ENCODE measurements around the gene FBXW11. TPM values are rescaled to one million over a fixed set of nuclear protein-coding genes. Genes with fewer than 3 reads are reported as not detected.

Gene FBXW11
- total and polyA plus RNA-seq, 8 donors, result 47.6 to 56.9 (median 54.4) TPM

DNA sequence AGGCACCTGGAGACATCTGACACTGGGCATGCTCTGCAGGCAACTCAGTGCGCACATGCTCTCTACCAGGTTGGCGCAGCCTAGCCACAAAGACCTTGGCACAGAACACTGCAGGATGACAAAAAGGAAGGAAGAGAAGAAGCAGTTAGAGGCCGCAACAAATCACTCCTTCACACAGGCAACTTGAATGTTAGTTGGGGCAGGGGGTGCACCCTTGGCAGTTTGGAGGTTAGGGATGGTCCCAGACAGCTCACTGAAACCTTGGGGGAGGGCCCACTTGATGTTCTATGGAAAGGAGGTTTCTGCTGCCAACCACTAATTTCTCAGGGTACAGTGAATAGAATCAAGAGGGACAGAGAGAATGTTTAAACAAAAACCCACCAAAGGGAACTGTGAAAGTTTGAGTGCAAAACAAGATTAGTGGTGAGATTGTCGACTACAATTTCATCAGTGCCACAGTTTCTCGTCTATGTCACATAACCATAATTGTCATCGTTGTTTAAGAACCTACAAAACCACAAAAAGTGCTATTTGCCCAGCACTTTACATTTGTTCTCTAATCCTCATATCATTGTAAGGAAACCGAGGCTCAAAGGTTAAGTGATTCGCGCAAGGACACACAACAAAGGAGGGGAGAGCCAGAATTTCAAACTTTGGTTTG, 48.7 kb downstream of the FBXW11 start:
- Histone ChIP-seq H3K9me3 (no peaks in the 10 kb centered on the region), H3K27me3 (no peaks in the 10 kb centered on the region), H3K27ac (no peak overlapping the region), H3K4me3 (no peak overlapping the region), H3K36me3 (no peaks in the 10 kb centered on the region), H3K4me1 (peaks cover 35 to 63% of the 10 kb centered on the region in 2 donors)
- no peak for ATAC-seq
- TF ChIP-seq, protein P1, sequence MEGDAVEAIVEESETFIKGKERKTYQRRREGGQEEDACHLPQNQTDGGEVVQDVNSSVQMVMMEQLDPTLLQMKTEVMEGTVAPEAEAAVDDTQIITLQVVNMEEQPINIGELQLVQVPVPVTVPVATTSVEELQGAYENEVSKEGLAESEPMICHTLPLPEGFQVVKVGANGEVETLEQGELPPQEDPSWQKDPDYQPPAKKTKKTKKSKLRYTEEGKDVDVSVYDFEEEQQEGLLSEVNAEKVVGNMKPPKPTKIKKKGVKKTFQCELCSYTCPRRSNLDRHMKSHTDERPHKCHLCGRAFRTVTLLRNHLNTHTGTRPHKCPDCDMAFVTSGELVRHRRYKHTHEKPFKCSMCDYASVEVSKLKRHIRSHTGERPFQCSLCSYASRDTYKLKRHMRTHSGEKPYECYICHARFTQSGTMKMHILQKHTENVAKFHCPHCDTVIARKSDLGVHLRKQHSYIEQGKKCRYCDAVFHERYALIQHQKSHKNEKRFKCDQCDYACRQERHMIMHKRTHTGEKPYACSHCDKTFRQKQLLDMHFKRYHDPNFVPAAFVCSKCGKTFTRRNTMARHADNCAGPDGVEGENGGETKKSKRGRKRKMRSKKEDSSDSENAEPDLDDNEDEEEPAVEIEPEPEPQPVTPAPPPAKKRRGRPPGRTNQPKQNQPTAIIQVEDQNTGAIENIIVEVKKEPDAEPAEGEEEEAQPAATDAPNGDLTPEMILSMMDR (IDR thresholded peaks at IDR 0.05), result no peak
- intact Hi-C loops (cut with DNase I), result no loop called here
- DNase-seq, result no peak

DNA sequence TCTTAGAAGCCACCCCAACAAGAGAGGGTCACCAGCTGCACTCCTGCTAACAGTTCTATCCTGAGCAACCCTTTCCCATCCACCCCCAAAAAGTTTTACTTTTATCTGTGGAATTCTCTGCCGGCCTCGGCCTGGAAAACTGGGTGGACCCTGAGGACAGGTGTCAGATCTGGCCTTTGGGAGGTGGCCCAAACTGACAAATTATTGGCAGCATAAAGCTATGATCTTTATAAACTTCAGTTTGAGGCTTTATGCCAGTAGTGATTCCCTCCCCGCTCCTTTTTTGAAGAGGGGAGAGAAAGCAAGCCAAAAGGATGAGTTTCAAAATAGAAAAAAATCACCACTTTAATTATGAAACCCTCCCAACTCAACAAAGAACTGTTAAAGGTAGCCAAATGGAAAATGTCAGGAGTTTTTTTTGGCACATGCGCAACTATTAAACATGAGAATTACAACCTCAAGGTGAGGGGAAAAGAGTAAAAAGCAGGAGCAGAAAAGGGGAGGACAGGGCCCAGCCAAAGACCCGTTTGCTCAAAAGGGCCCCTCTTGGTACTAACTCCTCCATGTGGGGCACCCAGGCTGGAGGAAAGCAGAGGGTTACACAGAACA, 49.4 kb downstream of the FBXW11 start:
- intact Hi-C loops (cut with DNase I), result no loop called here

DNA sequence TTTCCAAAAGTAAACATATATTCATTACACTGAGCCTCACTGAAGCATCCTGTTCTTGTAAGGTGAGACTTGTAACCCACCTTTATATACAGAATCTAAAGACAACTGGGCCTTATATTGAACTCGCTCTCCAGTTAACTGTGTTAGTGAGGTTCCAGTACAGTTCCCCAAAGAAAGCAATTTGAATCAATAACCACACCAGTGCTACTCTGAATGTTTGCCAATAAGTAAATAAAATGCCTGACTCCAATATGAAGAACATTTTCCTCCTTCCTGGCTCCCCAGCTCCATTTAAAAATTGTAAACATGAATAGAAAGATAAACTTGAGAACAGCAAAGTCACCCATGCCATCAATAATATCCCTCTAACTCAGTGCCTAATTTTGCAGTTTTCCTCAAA, 50.1 kb downstream of the FBXW11 start:
- Histone ChIP-seq H3K27ac (no peak overlapping the region), H3K36me3 (no peaks in the 10 kb centered on the region), H3K9me3 (no peaks in the 10 kb centered on the region), H3K4me1 (peaks cover 28 to 49% of the 10 kb centered on the region in 2 donors), H3K27me3 (no peaks in the 10 kb centered on the region), H3K4me3 (no peak overlapping the region)
- no peak for ATAC-seq
- no peak for DNase-seq
- TF ChIP-seq, protein P1 (IDR thresholded peaks at IDR 0.05), result no peak
- intact Hi-C loops (cut with DNase I), result no loop called here

More for the DNA sequence above, 49.4 kb downstream of the FBXW11 start:
- Histone ChIP-seq H3K27ac (no peak overlapping the region), H3K9me3 (no peaks in the 10 kb centered on the region), H3K36me3 (no peaks in the 10 kb centered on the region), H3K27me3 (no peaks in the 10 kb centered on the region), H3K4me3 (no peak overlapping the region), H3K4me1 (peaks cover 28 to 55% of the 10 kb centered on the region in 2 donors)
- ATAC-seq (no peak), DNase-seq (no peak)
- TF ChIP-seq, protein P1 (IDR thresholded peaks at IDR 0.05), result no peak

DNA sequence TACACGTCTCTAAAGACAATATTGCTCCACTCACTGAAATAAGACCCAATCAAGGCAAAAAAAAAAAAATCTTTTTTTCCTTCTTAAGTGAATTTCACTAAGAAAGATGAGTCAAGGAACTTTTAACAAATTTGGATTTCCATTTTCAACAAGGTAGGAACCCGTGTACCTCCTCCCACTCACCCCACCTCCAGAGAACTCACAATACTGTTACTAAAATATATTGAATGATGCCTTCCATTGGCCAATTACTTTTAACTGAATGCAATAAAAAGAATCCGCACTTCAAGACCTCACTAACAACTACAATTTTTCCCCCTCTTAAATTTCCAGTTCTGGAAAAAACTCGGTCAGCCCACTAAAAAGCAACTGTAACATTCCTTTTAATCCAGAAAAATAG, 50.7 kb downstream of the FBXW11 start:
- no peaks in the 10 kb centered on the region for H3K27me3 ChIP-seq
- DNase-seq (no peak), ATAC-seq (no peak)
- TF ChIP-seq, protein P1 (IDR thresholded peaks at IDR 0.05), result no peak
- no peaks in the 10 kb centered on the region for H3K9me3 ChIP-seq
- H3K4me3 ChIP-seq, result no peak overlapping the region
- H3K27ac ChIP-seq, result no peak overlapping the region
- no peaks in the 10 kb centered on the region for H3K36me3 ChIP-seq
- H3K4me1 ChIP-seq, result peaks cover 28 to 44% of the 10 kb centered on the region in 2 donors
- intact Hi-C loops (cut with DNase I), result no loop called here

DNA sequence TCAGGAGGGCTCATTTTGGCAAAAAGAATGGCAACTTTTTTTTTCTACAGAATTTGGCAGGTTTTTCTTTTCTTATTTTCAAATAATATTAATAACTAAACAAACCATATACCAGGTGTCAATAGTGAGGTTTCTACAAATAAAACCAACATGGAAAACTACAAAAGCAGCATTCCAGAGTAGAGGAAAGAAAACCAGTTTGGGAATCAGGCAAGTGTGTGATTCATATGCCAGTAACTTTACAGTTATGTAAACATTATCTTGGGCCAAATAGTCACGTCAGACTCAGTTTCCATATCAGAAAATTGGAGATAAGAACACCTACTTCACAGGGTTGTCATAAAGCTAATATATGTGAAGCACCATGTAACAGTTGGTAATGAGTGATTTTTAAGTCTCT, 51.7 kb downstream of the FBXW11 start:
- intact Hi-C loops (cut with DNase I), result no loop called here
- Histone ChIP-seq H3K4me3 (no peak overlapping the region), H3K36me3 (no peaks in the 10 kb centered on the region), H3K27ac (peak overlapping the region; percentile 29 to 58), H3K9me3 (no peaks in the 10 kb centered on the region), H3K27me3 (no peaks in the 10 kb centered on the region), H3K4me1 (peaks cover 28 to 43% of the 10 kb centered on the region in 2 donors)
- ATAC-seq, result peak; percentile 53
- TF ChIP-seq, protein P1 (IDR thresholded peaks at IDR 0.05), result no peak
- DNase-seq, result no peak

All from left lung (tissue), 10 donors.